ENCODE measurements around the gene LCE1B.

LCE1B gene, protein sequence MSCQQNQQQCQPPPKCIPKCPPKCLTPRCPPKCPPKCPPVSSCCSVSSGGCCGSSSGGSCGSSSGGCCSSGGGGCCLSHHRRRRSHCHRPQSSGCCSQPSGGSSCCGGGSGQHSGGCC

DNA sequence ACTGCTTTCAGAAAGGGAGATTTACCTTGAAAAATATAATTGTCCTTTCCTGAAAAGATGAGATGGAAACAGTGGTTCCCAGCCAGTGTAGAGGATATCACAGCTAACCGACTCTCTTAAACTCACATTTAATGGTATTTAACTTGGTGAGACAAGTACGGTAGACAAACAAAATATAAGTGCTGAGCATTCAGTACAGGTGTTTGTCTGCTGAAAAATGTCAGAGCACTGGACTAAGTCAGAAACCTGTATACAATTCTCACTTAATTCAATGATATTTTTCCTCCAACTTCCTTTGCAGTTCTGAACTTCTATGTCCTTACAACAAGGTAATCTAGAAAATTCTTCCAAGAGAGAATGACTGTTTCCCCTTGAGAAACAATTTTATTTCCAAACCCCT is at the start of gene LCE1B:
TSS of gene LCE1B (plus strand) at position 301 of the 400 bp plus-strand sequence. CDS start 476 bp downstream, outside the sequence.
- DNase-seq (ENCODE audit: low read depth) = no peak

DNA sequence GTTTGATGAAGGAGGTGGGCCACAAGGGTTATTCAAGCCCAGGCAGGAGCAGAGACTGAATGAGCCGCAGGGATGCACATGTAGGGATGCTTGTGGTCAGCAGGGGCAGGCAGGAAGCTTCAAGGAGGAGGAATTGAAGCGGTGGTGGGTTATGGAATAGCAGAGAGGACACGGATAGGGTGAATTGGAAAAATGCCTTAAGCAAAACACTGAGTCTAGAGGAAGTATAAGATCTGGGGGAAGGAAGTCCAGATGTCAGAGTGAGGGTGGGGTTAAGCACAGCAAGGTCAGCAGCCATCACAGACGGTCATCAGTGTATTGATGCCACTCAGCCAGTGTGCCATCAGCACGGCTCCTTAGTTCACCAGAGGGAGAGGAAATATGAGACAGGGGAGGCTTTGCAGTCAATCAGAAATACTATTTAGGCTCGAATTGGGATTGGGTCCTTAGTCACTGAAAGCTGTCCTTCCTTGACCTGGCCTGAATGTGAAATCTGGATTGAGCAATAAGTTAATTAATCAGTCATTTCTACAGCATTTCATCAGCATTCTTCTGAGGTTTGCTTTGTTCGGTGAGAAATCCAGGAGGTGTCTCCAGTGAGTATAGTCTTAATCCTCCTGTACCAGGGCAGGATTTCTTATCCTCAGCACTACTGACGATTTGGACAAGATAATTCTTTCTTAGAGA is 42.8 kb upstream of the LCE1B start:
- peak; percentile 9 for DNase-seq (ENCODE audit: low read depth)

DNA sequence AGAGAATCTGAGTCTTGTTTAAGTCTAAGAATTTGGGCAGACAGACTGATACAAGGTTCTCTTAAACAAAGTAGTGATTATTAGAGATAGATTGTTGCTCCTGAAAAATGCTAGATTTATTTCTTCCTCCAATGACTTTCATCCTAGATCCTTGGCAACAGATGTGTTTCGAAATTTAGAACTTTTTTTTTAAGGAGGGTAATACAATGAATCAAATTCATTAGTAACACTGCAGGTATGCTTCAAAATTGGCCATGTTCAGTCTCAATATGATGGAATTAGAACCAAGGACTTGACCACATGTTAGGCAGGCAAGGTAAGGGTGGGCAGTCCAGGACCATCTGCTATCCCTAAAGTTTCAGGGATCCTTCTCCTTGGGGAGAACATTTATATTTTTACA is 41.4 kb upstream of the LCE1B start:
- no peak for DNase-seq (ENCODE audit: low read depth)

GRCh38 chr1:152774875-152775274 is 36.9 kb upstream of the LCE1B start, which contains the start of gene LCE1F:
Gene LCE1F (plus strand): TSS chr1:152775140. CDS start chr1:152776372, 1,232 bp downstream.
- no peak for DNase-seq (ENCODE audit: low read depth)

DNA sequence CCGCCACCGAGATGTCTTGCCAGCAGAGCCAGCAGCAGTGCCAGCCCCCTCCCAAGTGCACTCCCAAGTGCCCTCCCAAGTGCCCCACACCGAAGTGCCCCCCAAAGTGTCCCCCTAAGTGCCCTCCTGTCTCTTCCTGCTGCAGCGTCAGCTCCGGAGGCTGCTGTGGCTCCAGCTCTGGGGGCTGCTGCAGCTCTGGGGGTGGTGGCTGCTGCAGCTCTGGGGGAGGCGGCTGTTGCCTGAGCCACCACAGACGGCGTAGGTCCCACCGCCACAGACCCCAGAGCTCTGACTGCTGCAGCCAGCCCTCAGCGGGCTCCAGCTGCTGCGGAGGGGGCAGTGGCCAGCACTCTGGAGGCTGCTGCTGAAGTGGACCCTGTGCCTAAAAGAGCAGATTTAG is 35.4 kb upstream of the LCE1B start:
- DNase-seq (ENCODE audit: low read depth) = no peak

- no peak for DNase-seq (ENCODE audit: low read depth)
Observed at GRCh38 chr1:152777510-152778137, 34.1 kb upstream of the LCE1B start.

DNA sequence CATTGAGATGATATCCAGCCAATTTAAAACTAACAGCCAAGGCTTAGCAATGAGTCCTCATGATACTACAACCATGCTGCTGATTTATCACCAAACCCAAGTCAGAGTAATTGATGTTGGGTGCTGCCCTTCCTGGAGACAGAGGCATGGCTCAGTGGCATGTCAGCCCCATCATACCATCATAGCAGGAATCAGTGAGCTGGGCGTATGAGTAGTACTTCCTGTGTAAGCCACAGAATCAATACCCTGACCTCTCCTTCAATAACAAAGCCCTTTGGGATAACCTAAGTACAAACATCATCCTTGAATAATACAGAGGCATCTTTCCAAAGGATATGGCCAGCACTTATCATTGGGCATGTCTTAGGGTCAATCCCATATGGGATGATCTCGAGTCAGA is 28.7 kb upstream of the LCE1B start:
- no peak for DNase-seq (ENCODE audit: low read depth)

GRCh38 chr1:152786077-152786476 is 25.7 kb upstream of the LCE1B start, which contains the start of gene LCE1E:
Gene LCE1E (plus strand): TSS chr1:152786257. CDS start chr1:152787300, 1,043 bp downstream.
- no peak for DNase-seq (ENCODE audit: low read depth)

- no peak for DNase-seq (ENCODE audit: low read depth)
Observed at GRCh38 chr1:152795686-152796085, 16.1 kb upstream of the LCE1B start.

- no peak for DNase-seq (ENCODE audit: low read depth)
Observed at GRCh38 chr1:152796421-152796820, 15.3 kb upstream of the LCE1B start, which contains the start of gene LCE1D. Gene LCE1D (plus strand): TSS chr1:152796721. CDS start chr1:152797795, 1,074 bp downstream.

DNA sequence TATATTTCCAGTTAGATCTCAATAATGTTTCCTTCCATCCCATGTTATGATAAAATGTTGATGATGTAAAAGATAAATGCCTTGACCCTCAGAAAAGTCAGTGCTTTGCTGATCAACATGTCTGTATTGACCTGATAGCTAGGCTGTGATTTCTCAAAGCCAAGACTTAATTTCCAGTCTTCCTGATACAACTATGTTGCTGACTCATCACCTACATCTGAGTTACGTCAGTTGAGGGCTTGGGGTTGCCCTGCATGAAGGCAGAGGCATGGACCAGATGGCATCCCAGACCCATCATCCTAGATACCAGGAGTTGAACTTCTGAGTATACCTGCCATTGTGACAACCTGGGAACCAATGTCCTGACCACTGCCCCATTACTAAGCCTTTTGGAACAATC is 10.4 kb upstream of the LCE1B start:
- no peak for DNase-seq (ENCODE audit: low read depth)

DNA sequence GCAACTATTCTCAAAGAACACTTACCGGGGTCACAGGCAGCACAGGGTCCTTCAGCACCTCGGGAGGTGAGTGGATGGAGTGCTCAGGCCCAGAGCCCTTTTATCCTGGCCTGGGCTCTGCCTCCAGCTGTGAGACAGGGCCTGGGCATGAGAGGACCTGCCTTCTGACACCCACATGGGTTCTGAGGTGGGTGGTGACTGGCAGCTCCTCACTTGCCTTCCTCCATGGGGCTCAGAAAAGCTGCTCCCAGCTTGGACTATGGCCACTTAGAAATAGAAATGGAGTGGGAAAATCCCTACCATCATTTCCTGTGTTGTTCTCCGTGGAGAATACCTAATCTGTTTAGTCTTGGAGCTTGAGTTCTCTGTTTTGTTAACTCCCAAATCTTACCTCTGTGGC is 5.2 kb upstream of the LCE1B start, which contains the start of gene LCE1C:
TSS of gene LCE1C (minus strand) at position 76 of the 400 bp plus-strand sequence. CDS start 1,173 bp downstream, outside the sequence.
- DNase-seq (ENCODE audit: low read depth) = no peak

- no peak for DNase-seq (ENCODE audit: low read depth)
Observed at GRCh38 chr1:152811050-152811449, 721 bp upstream of the LCE1B start.

DNA sequence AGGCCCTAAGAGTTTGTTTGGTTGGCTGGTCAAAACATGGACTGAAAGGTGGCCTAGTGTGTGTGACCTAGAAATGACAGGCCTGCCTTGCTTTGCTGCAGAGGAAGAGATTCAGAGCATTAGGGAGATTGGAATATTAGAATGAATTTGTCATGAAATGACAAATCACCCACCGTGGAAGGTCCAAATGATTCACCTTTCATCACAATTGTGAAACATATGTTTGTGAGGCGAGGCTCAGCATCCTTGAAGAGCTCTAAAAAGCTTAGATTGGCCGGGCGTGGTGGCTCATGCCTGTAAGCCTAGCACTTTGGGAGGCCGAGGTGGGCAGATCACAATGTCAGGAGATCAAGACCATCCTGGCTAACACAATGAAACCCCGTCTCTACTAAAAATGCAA is 5.5 kb downstream of the LCE1B start:
- no peak for DNase-seq (ENCODE audit: low read depth)

GRCh38 chr1:152823294-152823693 is 11.5 kb downstream of the LCE1B start:
- DNase-seq (ENCODE audit: low read depth) = no peak

DNA sequence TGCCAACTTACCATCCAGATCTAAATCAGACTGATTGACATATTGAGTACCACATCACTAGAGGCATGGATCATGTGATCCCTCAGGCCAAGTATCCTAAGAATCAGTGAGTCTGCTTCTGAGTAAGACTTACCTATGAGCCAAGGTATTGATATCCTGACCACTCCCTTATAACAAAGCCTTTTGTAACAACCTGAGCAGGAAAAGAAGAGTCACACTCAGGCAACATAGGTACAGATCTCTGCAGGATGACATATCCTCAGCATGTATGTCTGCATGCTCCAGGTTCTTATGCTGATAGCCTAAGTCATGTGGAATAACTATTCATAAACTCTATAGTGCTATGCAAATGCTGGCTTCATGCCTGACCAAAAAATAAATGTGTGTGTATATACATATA is 13.2 kb downstream of the LCE1B start:
- DNase-seq (ENCODE audit: low read depth) = no peak

GRCh38 chr1:152827173-152827572 is 15.4 kb downstream of the LCE1B start, which contains the start of gene LCE1A:
Gene LCE1A (plus strand): TSS chr1:152827473. CDS start chr1:152827473, 0 bp downstream.
- DNase-seq (ENCODE audit: low read depth) = no peak

DNA sequence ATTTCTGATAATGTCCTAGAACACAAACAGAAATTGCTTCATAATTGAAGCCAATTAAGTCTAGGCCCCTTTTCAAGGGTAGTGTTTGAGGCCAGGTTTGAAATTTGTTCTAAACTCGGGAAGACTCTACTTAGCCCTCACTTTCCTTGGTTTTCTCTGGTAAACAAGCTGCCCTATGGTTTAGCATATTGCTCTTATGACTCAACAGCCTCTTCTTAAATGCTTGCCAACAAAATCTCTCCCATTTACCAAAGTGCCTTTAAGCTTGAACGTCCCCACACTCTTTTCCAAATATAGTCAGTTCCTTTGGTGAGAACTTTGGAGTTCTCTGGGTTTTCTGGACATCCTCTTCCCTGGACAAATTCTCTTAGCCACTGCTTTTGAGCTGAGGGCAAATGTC is 25.1 kb downstream of the LCE1B start:
- no peak for DNase-seq (ENCODE audit: low read depth)

DNA sequence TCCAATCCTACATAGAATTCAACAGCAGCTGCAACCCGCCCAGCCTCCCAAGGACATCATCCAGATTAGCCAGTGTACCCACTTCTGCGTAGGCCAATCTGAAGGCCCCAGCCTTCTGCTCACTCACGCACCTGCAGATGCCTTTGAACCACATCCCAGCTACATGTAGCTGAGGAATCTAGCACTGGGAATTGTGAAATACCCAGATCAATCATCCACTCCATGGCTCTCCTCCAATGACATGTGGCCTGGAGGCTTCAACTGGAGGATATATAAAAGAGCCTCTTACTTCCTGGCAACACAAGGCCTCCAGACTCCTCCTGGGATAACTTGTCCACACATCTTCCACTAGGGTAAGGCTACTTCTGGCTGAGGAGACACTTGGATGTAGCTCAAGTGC is 30.8 kb downstream of the LCE1B start, which contains the start of gene LCE6A:
TSS of gene LCE6A (plus strand) at position 301 of the 400 bp plus-strand sequence. CDS start 665 bp downstream, outside the sequence.
- no peak for DNase-seq (ENCODE audit: low read depth)

DNA sequence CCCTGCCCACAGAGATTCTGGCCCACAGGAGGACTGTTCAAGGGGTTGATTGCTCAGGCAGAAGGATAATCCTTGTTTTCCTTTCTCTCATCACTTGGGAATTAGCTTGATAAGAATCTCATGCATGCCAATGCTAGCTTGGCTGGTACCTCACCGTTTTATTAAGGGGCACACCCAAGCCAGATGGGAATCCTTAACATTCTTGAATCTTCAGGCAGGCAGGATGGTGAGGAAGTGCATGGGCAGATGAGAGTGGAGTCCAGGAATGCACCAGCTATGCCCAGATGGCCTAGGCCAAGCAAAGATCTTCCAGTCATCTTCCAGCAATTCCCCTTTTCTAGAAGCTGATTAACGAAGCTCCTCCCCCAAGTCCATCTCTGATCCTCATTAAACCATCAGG is 43.9 kb downstream of the LCE1B start:
- DNase-seq (ENCODE audit: low read depth) = no peak

GRCh38 chr1:152858062-152858461 is 46.3 kb downstream of the LCE1B start:
- no peak for DNase-seq (ENCODE audit: low read depth)

DNA sequence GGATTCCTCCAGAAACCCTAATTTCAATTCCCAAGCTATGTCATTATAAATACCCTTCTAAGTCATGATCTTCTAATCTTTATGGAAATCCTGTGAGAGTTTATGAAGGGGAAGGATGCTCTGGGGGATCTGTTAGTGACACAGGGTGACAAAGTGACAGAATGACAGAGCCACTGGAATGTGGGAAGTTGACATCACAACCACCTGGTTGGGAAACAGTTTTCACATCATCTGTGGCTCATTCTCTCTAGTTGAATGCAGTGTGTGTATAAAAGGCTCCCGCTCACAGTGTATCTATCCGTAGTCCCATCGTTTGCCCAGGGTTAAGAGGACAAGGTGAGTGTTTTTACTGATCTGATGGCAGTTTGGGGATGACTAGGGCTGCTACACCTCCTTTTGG is 47.9 kb downstream of the LCE1B start, which contains the start of gene LCE7A:
TSS of gene LCE7A (plus strand) at position 301 of the 400 bp plus-strand sequence. CDS start 702 bp downstream, outside the sequence.
- no peak for DNase-seq (ENCODE audit: low read depth)

GRCh38 chr1:152860129-152860528 is 48.4 kb downstream of the LCE1B start:
- DNase-seq (ENCODE audit: low read depth) = no peak

All from stromal cell of bone marrow (primary cell).